Measurements from ENCODE around the gene SIGLEC8.
A peak's percentile ranks its signal among the peaks of the same experiment; 100 is the strongest.
"Not testable (repeated sequence)": the region's sequence is repeated elsewhere in the genome, so short reads cannot be mapped to it uniquely, and the experiment has no call there.

The SIGLEC8 gene

GRCh38 chr19:51458051-51458645 lies at the start of gene SIGLEC8:
Gene SIGLEC8 (minus strand): TSS chr19:51458454. CDS start chr19:51458387, 67 bp downstream.
- DNase-seq = no peak

GRCh38 chr19:51507640-51508058 lies 49.4 kb upstream of the SIGLEC8 start:
- DNase-seq = no peak

- no peak for DNase-seq
These were observed 48.9 kb upstream of the SIGLEC8 start for GRCh38 chr19:51507192-51507591.

- no peak for DNase-seq
These were observed 47.6 kb upstream of the SIGLEC8 start for GRCh38 chr19:51505904-51506303.

- DNase-seq = no peak
These were observed 45.6 kb upstream of the SIGLEC8 start for GRCh38 chr19:51503896-51504295.

GRCh38 chr19:51503286-51503817 lies 45.1 kb upstream of the SIGLEC8 start:
- DNase-seq = no peak

- no peak for DNase-seq
These were observed 43.5 kb upstream of the SIGLEC8 start, which contains the start of gene SIGLEC12 for GRCh38 chr19:51501594-51502263. Gene SIGLEC12 (minus strand): TSS chr19:51501800. CDS start chr19:51501733, 67 bp downstream.

GRCh38 chr19:51500931-51501330 lies 42.7 kb upstream of the SIGLEC8 start:
- not testable (repeated sequence) for DNase-seq

- no peak for DNase-seq
These were observed 39.4 kb upstream of the SIGLEC8 start for GRCh38 chr19:51497666-51498065.

- DNase-seq = no peak
These were observed 35.5 kb upstream of the SIGLEC8 start for GRCh38 chr19:51493776-51494175.

- no peak for DNase-seq
These were observed 33.3 kb upstream of the SIGLEC8 start for GRCh38 chr19:51491586-51491985.

- DNase-seq = no peak
These were observed 32.4 kb upstream of the SIGLEC8 start for GRCh38 chr19:51490676-51491075.

- DNase-seq = no peak
These were observed 30.9 kb upstream of the SIGLEC8 start for GRCh38 chr19:51489113-51489512.

- no peak for DNase-seq
These were observed 30.2 kb upstream of the SIGLEC8 start for GRCh38 chr19:51488491-51488890.

- no peak for DNase-seq
These were observed 27.9 kb upstream of the SIGLEC8 start for GRCh38 chr19:51485960-51486660.

GRCh38 chr19:51480590-51480989 lies 22.3 kb upstream of the SIGLEC8 start:
- DNase-seq = no peak

- no peak for DNase-seq
These were observed 21.5 kb upstream of the SIGLEC8 start for GRCh38 chr19:51479531-51480331.

- no peak for DNase-seq
These were observed 20.4 kb upstream of the SIGLEC8 start, which contains the start of gene CEACAM18 for GRCh38 chr19:51478381-51479234. Gene CEACAM18 (plus strand): TSS chr19:51478539.

GRCh38 chr19:51477344-51477743 lies 19.1 kb upstream of the SIGLEC8 start:
- DNase-seq = no peak

- no peak for DNase-seq
These were observed 17.9 kb upstream of the SIGLEC8 start for GRCh38 chr19:51476164-51476563.

GRCh38 chr19:51473009-51473707 lies 14.9 kb upstream of the SIGLEC8 start:
- DNase-seq = peak; percentile 56

Data from fibroblast of upper back skin (primary cell).